ENCODE results near the gene NRP1.

Gene NRP1

GRCh38 chr10:33260403-33261149 lies 73.9 kb downstream of the NRP1 start:
- no peak for DNase-seq (ENCODE audit: low spot score)

- DNase-seq (ENCODE audit: low spot score): no peak
Observed at GRCh38 chr10:33258967-33259366, 75.5 kb downstream of the NRP1 start.

- no peak for DNase-seq (ENCODE audit: low spot score)
Observed at GRCh38 chr10:33257439-33258080, 76.9 kb downstream of the NRP1 start.

- DNase-seq (ENCODE audit: low spot score): no peak
Observed at GRCh38 chr10:33256458-33256857, 78.0 kb downstream of the NRP1 start.

GRCh38 chr10:33254556-33255160 lies 79.8 kb downstream of the NRP1 start:
- no peak for DNase-seq (ENCODE audit: low spot score)

- DNase-seq (ENCODE audit: low spot score): no peak
Observed at GRCh38 chr10:33253411-33253810, 81.1 kb downstream of the NRP1 start.

- DNase-seq (ENCODE audit: low spot score): peak; percentile 36
Observed at GRCh38 chr10:33252794-33253203, 81.7 kb downstream of the NRP1 start.

GRCh38 chr10:33252324-33252723 lies 82.1 kb downstream of the NRP1 start:
- no peak for DNase-seq (ENCODE audit: low spot score)

- DNase-seq (ENCODE audit: low spot score): no peak
Observed at GRCh38 chr10:33249659-33250345, 84.7 kb downstream of the NRP1 start.

GRCh38 chr10:33249137-33249536 lies 85.3 kb downstream of the NRP1 start:
- DNase-seq (ENCODE audit: low spot score): no peak

GRCh38 chr10:33248638-33249037 lies 85.8 kb downstream of the NRP1 start:
- DNase-seq (ENCODE audit: low spot score): no peak

GRCh38 chr10:33247221-33247922 lies 87.1 kb downstream of the NRP1 start:
- DNase-seq (ENCODE audit: low spot score): no peak

GRCh38 chr10:33245343-33245742 lies 89.1 kb downstream of the NRP1 start:
- no peak for DNase-seq (ENCODE audit: low spot score)

- DNase-seq (ENCODE audit: low spot score): no peak
Observed at GRCh38 chr10:33244354-33244967, 90.0 kb downstream of the NRP1 start.

GRCh38 chr10:33243703-33244102 lies 90.8 kb downstream of the NRP1 start:
- no peak for DNase-seq (ENCODE audit: low spot score)

- no peak for DNase-seq (ENCODE audit: low spot score)
Observed at GRCh38 chr10:33242931-33243330, 91.5 kb downstream of the NRP1 start.

- DNase-seq (ENCODE audit: low spot score): no peak
Observed at GRCh38 chr10:33241351-33241750, 93.1 kb downstream of the NRP1 start.

- no peak for DNase-seq (ENCODE audit: low spot score)
Observed at GRCh38 chr10:33240931-33241330, 93.5 kb downstream of the NRP1 start.

- no peak for DNase-seq (ENCODE audit: low spot score)
Observed at GRCh38 chr10:33240258-33240657, 94.2 kb downstream of the NRP1 start.

- no peak for DNase-seq (ENCODE audit: low spot score)
Observed at GRCh38 chr10:33239257-33239656, 95.2 kb downstream of the NRP1 start.

- DNase-seq (ENCODE audit: low spot score): peak; percentile 29
Observed at GRCh38 chr10:33238643-33239042, 95.8 kb downstream of the NRP1 start.
